ENCODE results near the gene IGFBP1.
"Not testable (repeated sequence)": the region's sequence is repeated elsewhere in the genome, so short reads cannot be mapped to it uniquely, and the experiment has no call there.

Gene IGFBP1

DNA sequence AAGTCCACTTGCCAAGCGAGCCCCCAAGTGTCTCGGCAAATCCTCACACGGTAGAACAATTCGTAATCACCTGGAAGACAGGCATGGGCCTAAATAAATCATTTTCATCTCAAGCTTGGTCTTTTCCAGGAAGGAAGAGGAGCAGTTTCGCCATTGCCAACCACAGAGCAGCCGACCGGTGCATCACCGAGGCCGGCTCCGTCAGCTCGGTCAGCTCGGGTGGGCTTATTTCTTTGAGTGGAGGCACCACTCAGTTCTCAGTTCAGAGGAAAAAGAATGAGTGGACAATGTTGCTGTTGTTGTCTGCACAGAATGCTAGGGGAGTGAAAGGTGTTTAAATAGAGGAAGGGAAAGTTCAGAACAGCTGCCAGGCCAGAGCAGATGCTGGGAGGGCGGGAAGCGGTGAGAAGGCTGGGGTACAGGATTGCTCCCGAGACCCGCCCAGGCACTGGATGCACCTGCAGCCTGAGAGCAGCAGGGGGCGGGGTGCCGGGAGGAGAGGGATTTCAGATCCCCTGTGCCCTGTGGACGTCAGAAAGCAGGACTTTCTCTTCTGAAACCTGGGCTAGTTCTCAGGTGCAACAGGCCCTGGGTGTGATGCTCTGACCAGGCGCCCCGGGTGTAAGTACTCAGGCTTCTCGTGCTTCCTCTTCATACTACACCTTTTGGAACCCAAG, 50.5 kb downstream of the IGFBP1 start:
- no peak for DNase-seq (ENCODE audit: low read depth, low spot score)
- ChIA-PET CTCF (interaction anchor here (1.1 to 2.3 kb wide), 3 partner anchors 16 to 333 kb away, joined by 3 to 10 read pairs (median 4); no protein-coding TSS in a partner anchor), POLR2A (no interaction called here)
- TF ChIP-seq, protein P1, sequence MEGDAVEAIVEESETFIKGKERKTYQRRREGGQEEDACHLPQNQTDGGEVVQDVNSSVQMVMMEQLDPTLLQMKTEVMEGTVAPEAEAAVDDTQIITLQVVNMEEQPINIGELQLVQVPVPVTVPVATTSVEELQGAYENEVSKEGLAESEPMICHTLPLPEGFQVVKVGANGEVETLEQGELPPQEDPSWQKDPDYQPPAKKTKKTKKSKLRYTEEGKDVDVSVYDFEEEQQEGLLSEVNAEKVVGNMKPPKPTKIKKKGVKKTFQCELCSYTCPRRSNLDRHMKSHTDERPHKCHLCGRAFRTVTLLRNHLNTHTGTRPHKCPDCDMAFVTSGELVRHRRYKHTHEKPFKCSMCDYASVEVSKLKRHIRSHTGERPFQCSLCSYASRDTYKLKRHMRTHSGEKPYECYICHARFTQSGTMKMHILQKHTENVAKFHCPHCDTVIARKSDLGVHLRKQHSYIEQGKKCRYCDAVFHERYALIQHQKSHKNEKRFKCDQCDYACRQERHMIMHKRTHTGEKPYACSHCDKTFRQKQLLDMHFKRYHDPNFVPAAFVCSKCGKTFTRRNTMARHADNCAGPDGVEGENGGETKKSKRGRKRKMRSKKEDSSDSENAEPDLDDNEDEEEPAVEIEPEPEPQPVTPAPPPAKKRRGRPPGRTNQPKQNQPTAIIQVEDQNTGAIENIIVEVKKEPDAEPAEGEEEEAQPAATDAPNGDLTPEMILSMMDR (IDR thresholded peaks at IDR 0.05; ENCODE audit: insufficient read depth, low read length, missing control alignments): no peak
- H3K4me3 ChIP-seq (ENCODE audit: low read depth, low read length): no peak overlapping the region

DNA sequence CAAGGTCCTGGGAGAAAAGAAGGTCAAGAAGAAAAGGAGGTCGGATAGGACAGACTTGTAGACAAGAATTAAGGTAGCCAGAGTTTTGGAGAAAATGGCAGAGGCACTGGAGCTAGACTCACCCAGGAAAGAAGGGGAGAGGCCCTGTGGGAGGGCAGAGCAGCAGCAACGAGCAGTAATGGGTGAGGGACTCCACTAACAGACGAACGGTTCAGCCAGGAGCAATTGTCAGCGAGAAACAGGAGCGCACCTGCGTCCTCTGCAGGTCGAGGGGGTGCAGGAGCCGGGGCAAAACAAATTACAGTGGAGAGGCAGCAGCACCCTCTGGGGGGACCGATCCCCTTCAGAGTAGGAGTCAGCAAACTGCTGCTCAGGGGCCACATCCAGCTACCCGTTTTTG, 51.3 kb downstream of the IGFBP1 start:
- ChIA-PET POLR2A (no interaction called here), CTCF (interaction anchor here (1.1 to 1.4 kb wide), 2 partner anchors 17 to 200 kb away, joined by 4 to 5 read pairs; no protein-coding TSS in a partner anchor)
- TF ChIP-seq, protein P1 (IDR thresholded peaks at IDR 0.05; ENCODE audit: insufficient read depth, low read length, missing control alignments): no peak
- no peak overlapping the region for H3K4me3 ChIP-seq (ENCODE audit: low read depth, low read length)
- DNase-seq (ENCODE audit: low read depth, low spot score): no peak

DNA sequence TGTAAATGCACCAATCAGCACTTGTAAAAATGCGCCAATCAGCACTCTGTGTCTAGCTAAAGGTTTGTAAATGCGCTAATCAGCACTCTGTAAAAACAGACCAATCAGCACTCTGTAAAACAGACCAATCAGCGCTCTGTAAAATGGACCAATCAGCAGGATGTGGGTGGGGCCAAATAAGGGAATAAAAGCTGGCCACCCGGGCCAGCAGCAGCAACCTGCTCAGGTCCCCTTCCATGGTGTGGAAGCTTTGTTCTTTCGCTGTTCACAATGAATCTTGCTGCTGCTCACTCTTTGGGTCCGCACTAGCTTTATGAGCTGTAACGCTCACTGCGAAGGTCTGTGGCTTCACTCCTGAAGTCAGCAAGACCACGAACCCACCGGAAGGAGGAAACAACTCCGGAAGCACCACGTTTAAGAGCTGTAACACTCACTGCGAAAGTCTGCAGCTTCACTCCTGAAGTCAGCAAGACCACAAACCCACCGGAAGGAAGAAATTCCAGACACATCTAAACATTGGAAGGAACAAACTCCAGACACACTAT, 52.0 kb downstream of the IGFBP1 start:
- not testable (repeated sequence) for DNase-seq (ENCODE audit: low read depth, low spot score)

DNA sequence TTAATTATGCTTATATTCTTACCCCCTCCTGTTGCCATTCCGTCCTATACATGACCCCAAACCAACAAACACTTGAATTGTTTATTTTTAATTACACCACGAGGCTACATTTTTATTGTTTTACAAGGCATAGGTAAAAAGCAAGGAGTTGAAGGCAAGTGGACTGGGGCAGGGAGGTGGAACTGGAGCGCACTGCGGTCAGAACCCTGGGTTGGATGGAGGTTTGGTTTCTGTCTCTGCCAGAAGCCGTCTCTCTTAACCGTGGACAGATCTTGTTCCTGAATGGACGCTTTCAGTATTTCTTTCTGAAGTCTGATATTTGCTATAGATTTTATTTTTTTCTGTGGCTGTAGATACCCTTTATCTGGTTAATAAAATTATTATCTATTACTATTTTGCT, 52.7 kb downstream of the IGFBP1 start:
- POLR2A ChIA-PET: no interaction called here
- CTCF ChIA-PET: interaction anchor here (1.4 kb wide), 1 partner anchor 18 kb away, joined by 5 read pairs; no protein-coding TSS in a partner anchor
- TF ChIP-seq, protein P1 (IDR thresholded peaks at IDR 0.05; ENCODE audit: insufficient read depth, low read length, missing control alignments): no peak
- DNase-seq (ENCODE audit: low read depth, low spot score): no peak
- H3K4me3 ChIP-seq (ENCODE audit: low read depth, low read length): no peak overlapping the region

More for the DNA sequence above, 52.0 kb downstream of the IGFBP1 start:
- H3K4me3 ChIP-seq (ENCODE audit: low read depth, low read length); POLR2A ChIA-PET: not testable (repeated sequence)
- CTCF ChIA-PET: interaction anchor here (1.4 kb wide), 1 partner anchor 18 kb away, joined by 5 read pairs; no protein-coding TSS in a partner anchor

All from AG04449 (cell line).